Jurkat, Clone E6-1 (cell line): ENCODE results near the gene HPGD.

ENCODE experiments used
- DNase-seq: peaks from one replicate; pipeline ENCODE4 v3.0.0-alpha.2; 2011; ENCODE audit warnings: low read depth, low spot score
- H3K4me3 ChIP-seq: 2 replicates; pipeline ENCODE4 v1.5.1; 2011; ENCODE audit warnings: mild to moderate bottlenecking, low read length, control low read depth, moderate library complexity

HPGD gene

DNA sequence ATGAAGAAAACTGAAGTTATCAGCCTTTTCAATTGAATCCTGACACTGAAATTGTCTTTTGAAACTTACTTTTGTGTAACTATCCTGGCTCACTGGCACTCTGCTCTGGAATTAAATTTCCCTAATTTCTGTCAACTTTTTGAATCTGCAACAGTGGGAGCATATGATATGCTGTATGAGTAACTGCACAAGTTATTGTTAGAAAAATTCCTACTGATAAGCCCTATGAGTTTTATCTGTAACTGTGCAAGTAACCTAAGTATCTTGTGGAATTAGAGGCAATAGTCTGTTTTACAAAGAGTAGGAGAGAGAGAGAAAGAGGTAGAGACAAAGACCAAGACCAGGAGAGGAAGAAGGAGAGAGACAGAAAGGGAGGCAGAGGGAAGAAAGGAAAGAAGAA, 9.2 kb upstream of the HPGD start:
- DNase-seq = no peak
- H3K4me3 ChIP-seq = no peak overlapping the region

DNA sequence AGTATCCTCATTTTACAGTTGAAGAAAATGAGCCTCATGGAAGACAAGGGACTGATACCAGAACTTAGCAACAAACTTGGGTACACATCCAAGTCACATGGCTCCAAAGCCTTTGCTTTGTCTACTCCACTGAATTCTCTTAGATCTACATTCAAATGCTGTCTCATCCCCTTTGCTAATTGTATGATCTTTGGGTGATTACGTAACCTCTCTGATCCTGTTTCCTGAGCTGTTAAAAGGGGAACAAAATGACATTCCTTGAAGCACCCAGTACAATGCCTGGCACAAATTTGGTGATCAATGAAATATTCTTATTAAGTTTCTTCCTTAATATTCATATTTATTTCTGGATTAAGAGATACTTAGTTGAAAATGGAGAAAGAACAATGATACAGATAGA, 5.9 kb upstream of the HPGD start:
- no peak for DNase-seq
- H3K4me3 ChIP-seq = no peak overlapping the region

DNA sequence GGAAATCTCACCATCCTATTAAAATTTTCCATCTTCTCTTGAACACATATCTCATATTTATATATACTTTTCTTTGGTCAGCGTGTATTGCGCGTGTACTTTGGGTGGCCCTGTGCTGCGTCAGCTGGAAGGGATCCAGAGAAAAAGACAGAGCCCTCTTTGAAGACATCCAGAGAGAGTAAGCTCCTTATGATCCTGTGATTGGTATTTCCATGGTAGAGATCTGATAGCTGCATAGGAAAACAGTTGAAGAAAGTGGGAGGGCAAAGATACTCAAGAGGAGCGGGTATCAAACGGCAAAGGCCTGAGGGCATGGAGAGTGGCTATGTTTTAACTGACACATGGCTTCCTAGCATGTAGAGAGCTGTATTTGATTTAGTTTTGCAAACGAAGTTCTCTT, 4.4 kb upstream of the HPGD start:
- no peak overlapping the region for H3K4me3 ChIP-seq
- DNase-seq = no peak

DNA sequence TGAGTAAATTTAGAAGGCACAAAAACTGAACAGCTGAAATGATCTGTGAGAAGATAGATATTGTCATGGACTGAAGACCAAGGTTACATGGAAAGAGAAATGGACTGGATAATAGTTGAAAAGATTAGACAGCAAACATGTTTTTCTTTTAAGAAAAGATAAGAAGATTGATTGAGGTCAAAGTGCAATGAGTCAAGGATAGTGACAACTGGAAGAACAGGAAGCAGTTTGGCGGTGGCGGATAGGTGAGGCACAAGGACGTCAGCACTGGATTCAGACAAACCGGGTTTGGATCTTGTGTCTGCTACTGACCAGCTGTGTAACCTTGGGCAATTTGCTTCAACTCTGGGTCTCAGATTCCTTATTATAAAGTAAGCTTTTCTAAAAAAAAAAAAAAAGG, 2.0 kb upstream of the HPGD start:
- no peak for DNase-seq

DNA sequence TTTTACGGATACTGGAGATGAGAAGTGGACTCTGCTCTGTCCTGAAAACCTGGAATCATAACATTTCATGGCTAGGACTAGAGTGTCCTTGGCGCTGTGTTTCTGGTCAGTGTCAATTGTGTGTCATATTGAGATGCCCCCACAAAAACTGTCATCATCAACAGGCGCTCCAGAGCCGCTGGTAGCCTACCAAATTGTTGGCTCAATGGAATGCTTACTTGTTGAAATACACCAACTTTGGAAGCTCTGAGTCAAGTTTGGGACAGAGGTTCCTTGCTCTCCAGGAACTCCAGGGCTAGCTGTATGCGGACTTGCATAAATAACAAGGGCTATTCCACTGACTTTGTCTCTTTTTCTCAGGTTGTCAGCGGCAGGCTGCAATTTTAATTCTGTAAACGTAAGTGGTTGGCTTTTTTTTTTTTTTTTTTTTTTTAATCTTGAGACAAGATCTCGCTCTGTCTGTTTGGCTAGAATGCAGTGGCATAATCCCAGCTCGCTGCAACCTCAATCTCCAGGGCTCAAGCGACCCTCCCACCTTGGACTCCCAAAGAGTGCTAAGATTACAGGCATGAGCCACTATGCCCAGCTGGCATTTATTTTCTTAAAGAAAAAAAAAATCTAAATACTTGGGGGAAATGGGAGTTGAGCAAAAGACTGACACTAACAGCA, 871 bp upstream of the HPGD start:
- DNase-seq = no peak
- peak overlapping the region; percentile 72 for H3K4me3 ChIP-seq

More for the DNA sequence above, 2.0 kb upstream of the HPGD start:
- H3K4me3 ChIP-seq = no peak overlapping the region

DNA sequence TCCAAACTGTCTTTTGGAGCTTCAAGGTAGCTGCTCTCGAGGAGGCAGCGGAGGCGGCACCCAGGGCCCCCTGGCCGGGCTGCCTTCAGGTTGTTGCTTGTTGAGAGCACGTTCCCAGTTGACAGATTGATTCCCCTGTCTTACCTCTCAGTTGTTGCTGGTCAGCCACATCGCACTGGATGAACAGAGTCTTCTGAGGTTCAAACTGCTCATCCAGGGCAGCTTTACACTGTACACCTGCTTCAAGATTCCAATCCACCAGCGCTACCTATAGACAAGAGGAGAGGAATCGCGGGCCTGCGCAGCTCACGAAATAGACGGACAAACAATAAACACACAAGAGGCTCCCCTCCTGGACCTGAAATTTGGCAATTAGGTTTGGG, 497 bp downstream of the HPGD start:
- H3K4me3 ChIP-seq = peak overlapping the region; percentile 72
- DNase-seq = no peak

DNA sequence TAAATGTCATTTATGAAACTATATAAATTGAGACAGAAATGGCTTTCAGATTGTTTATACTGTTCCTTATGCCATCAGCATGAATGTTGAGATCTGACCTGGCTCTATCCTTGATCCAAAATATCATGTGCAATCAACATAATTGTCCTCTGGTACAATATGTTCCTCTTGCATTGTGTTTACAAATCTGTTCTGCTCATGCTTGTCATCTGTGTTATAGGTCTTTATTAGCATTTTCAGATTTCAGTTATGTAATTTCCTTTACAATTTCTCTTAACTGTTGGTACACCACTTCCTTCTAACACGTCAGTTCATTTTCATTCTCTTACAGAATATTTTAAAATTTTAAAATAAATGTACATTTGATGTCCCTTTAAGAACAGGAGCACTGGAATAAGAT, 1.6 kb downstream of the HPGD start:
- H3K4me3 ChIP-seq = no peak overlapping the region
- DNase-seq = no peak

DNA sequence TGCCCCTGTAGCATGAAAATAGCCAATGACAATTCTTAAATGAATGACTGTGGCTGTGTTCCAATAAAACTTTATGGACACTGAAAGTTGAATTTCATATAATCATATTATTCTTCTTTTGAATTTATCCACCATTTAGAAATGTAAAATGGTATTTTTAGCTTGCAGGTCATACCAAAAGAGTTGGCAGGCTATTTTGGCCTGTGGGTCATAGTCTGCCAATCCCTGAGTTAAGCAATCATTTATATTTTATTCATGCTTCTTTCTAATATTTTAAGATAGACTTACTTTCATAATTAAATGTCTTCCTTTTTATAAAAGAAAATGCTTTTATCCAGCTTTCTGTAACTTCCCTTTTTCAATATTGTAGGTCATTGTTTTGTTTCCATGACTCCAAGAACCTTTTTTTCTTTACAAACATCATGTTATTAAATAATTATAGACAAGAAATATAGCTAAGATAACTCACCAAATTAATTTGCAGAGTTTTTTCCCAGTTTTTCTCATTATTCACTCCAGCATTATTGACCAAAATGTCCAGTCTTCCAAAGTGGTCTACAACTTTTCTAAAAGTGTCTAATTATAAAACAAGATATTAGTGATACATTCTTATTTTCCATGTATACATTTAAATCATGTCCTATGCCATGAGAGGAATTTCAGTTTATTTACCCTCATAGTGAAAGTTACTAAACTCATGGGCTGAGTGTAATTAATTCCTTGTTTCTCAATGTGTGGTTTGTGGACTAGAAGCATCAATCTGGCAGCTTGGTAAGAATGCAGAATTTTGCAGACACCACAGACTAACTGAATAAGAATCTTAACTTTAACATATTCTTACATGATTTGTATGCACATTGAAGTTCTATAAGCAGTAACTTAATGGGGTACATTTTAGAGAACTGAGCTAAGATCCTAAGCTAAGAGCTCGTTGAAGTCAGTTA, 4.5 kb downstream of the HPGD start:
- no peak overlapping the region for H3K4me3 ChIP-seq
- no peak for DNase-seq

DNA sequence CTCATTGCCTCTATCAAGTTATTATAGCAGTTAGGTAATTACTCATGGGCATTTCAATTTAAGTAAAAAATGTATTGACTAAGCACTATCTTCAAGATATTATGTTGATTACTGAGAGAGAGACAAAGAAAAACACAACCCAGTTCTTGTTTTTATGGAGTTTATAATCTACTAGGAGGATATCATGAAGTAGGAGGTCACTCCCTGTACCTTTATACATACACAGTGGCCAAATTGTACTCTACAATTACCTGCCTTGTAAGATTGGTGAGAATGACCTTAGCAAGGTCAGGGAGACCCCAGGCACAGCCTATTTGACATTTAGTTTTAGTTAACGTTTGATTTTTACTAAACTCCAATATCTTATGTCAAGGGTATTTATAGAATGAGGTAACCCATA, 5.5 kb downstream of the HPGD start:
- H3K4me3 ChIP-seq = no peak overlapping the region
- no peak for DNase-seq

DNA sequence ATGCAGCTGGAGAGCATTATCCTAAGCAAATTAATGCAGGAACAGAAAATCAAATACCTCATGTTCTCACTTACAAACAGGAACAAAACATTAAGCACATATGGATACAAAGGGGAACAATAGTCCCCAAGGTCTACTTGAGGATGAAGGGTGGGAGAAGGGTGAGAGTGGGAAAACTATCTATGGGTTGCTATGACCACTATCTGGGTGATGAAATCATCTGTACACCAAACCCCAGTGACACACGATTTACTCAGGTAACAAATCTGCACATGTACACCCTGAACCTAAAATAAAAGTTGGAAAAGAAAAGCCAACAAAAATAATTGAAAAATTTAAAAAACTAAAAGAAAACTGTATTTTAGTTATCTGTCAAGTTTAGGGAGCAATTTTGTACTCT, 5.9 kb downstream of the HPGD start:
- no peak overlapping the region for H3K4me3 ChIP-seq

DNA sequence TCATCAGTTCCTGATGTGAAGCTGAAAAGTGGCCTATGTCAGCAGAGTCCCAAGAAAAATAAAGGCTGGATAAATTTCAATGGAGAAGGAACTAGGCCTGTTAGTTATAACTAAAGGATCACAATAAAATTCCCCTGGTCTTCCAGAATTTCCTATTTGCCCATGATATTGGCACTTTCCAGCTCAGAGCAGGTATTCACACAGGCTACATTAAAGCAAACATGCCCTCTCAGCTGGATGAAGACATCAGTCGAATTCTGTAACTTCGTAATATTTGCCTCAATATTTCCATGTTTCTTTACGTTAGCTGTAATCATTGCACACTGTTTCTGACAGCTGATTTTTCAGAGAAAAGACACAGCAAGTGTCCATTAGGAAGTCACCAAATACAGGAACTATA, 9.5 kb downstream of the HPGD start:
- no peak for DNase-seq
- no peak overlapping the region for H3K4me3 ChIP-seq

More for the DNA sequence above, 5.9 kb downstream of the HPGD start:
- no peak for DNase-seq

DNA sequence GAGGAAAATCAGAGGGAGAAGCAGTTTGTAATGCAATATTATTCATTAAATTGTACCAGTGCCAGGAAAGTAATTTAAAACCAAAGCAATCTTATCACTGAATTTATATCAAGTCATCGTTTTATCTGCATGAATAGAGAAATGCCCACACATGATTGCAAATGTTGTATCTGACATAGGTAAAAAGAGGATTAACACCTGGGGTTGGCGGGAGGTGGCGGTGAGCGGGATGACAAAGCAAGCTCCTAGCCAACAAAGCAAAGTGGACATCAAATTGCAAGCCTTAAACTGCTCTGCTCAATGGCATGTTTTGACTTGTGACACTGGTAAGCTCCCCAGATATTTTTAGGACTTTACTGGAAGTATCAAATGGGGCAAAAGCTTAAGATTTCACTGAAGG, 16.4 kb downstream of the HPGD start:
- no peak overlapping the region for H3K4me3 ChIP-seq
- DNase-seq = no peak

DNA sequence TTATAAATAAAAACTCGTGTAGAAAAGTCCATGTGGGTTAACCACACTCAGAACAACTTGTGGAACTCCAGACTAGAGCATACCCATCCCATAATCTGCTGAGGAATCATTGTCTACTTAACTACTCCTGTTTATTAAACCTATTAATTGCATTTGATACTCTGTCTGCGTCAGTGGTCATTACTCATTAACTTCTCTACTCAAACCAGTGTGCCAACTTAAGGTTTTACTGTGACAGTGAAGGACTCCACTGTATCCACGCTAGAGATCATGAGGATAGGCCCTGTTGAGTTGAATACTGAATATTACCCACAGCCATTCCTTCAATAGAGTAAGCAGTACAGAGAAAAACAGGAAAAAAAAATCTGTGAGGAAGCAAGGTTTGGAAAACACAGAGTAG, 17.3 kb downstream of the HPGD start:
- DNase-seq = no peak
- H3K4me3 ChIP-seq = no peak overlapping the region

DNA sequence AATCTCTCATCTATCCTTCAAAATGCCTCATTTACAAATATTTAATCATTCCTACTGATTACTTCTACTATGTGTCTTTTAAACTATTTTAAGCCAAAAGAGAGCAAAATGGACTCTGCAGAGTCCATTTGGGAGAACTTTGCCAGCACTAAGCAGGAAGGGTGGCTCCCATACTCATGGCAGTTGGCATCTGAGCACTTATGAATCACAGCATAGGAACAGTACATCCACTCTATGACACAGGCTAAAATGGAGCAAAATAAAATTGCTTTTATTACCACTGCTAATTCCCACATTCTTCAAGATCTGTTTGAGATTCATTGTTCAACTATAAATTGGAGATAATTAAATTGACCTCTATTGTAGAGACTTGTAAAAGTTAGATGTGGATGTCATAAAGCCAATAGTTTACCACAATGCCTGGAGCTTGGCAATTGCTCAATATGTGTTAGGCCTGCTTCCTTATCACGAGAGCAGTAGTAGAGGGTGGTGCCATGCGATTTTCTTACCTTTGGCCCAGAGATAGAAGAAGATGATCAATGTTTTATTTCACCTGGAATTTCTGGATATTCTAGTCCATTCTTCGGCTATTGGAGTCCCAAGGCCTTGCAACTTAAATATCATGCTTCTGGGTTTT, 19.1 kb downstream of the HPGD start:
- H3K4me3 ChIP-seq = no peak overlapping the region
- no peak for DNase-seq

DNA sequence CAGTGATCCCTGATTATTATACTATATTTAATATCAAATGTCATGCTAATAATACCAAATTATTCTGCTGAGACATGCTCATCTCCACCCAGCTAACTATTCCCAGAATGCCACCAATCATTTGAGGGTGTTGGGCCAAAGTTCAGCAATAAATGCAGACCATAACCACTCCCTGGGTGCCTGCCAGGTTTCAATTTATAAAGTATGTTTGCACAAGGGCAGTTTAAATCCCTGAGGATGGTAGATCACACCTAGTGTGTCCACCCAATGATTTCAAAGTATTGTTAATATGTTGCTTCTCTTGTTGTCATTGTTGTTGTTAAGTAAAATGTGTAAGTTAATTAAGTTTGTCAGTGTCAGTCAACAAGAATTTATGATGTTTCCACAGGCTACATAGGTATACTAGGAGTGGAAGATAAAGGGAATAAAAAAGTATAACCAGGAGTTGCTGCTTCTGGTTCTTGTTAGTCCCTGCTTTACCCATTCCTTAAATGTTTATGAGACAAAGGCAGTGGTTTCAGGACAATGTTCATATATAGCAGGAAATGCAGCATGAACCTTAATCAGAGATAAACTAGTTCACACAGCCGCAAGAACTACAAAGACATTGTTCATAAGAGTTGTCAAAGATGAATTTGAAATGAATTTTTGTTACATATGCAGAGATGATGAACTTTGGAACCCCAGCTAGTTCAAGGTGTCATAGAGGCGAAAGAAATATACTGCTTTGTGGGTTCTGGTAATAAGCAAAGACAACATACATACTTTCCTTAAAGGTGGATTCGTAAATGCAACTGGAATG, 25.5 kb downstream of the HPGD start:
- no peak for DNase-seq
- no peak overlapping the region for H3K4me3 ChIP-seq

DNA sequence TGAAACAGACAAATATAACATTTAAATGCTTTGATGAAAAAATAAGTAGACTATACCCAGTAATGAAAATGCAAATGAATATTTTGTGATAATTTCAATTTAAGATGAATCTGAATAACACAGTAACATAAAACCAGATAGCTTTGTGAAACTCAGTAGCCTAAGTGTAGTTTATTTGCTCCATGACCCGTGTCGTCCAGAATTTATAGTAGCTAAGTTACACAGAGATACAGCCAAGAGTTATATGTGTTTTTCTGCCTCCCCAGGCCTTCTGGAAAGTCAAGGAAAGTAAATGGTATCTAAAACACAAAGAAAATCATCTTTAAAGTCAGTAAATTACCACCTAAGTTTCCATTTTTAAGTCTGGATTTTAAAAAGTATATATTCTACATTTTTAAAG, 26.7 kb downstream of the HPGD start:
- H3K4me3 ChIP-seq = no peak overlapping the region
- DNase-seq = no peak

DNA sequence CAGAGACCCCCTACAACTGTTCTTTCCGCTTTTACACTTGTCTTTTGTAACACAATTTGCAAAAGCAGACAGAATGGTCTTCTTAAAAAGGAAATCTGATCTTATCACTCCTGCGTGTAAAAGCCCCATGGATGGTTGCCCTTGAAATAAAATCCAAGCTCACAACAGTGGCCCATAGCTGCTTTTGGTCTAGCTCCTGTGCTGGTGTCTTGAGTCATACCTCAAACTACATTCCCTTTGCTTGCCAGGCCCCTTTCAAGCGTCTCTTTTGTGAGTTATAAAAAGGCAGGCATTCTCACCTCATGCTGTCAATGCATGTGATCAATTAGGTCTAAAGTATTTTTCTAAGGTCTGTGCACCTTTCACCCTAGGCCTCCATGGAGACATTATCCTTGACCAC, 27.6 kb downstream of the HPGD start:
- no peak for DNase-seq
- H3K4me3 ChIP-seq = no peak overlapping the region

DNA sequence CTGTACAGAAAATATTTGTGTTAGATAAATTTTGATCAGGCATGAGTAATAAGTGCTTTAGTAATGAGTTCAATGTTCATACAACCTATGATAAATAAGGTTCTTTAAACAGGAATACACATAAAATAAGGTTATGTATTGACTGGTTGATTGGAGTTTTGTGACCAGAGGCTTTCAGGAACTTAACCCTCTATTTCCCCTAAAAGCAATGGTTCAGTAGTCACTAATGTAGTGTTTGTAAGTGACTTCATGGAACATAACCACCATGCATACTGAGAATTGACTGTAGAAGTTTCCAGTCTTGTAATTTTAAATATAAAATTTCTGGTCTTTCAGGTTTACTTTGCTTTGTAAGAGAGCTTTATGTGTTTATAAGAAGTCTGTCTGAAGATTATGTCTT, 28.1 kb downstream of the HPGD start:
- no peak for DNase-seq
- no peak overlapping the region for H3K4me3 ChIP-seq

DNA sequence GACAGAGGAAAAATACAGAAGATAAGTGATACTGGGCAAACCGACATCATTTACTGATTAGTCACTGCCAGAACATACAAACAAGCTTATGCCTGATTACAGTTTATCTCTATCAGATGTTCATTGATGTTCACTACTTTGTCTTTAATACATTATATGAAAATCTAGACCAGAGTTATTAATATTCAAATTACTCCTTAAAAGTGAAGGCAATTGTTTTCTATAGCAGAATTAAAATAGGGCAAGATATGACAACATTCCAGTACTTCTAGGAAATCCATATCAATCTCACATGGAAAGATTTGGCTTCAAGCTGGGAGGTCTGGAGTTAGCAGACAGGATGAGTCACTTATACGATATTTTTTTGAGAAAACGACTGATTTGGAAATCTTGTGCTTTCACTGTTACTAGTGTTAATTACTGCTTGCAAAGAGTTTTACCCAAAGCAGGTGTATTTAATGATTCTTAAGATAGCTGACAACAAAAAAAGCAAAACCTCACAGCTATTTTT, 31.8 kb downstream of the HPGD start:
- H3K4me3 ChIP-seq = no peak overlapping the region
- DNase-seq = no peak
